Chondrocyte (in vitro differentiated cells): Measurements from ENCODE around the gene SEC14L1. TPM values are rescaled to one million over a fixed set of nuclear protein-coding genes. Genes with fewer than 3 reads are reported as not detected.
A peak's percentile ranks its signal among the peaks of the same experiment; 100 is the strongest.

Experiments
- DNase-seq: peaks from one replicate; pipeline ENCODE4 v3.0.0; 2021; ENCODE audit warnings: mixed read lengths, low spot score
- H3K27ac Mint-ChIP-seq: one replicate; pipeline ENCODE4 v1.8.0; 2021; ENCODE audit warnings: mild to moderate bottlenecking, moderate library complexity, mixed read lengths; ENCODE audit not compliant: unreplicated experiment
- H3K27me3 Mint-ChIP-seq: 2 replicates; pipeline ENCODE4 v1.8.0; 2021; ENCODE audit warnings: low read depth, mixed read lengths
- H3K36me3 Mint-ChIP-seq: 2 replicates; pipeline ENCODE4 v1.8.0; 2021; ENCODE audit warnings: low read depth, mixed read lengths
- H3K4me1 Mint-ChIP-seq: 2 replicates; pipeline ENCODE4 v1.8.0; 2021; ENCODE audit warnings: low read depth, mild to moderate bottlenecking, mixed read lengths
- H3K4me3 Mint-ChIP-seq: one replicate; pipeline ENCODE4 v1.8.0; 2021; ENCODE audit warnings: mild to moderate bottlenecking, moderate library complexity, mixed read lengths; ENCODE audit not compliant: unreplicated experiment
- H3K9me3 Mint-ChIP-seq: 2 replicates; pipeline ENCODE4 v1.8.0; 2021; ENCODE audit warnings: low read depth, mixed read lengths
- CTCF ChIP-seq: fragments of 200-600 bp; sonication (generic); IDR thresholded peaks from 2 replicates; pipeline ENCODE4 v1.5.0; 2021; ENCODE audit warnings: antibody characterized with exemption, mild to moderate bottlenecking, moderate library complexity
- total RNA-seq: library from RNA; stranded (reverse); gene quantifications from 3 replicates; pipeline ENCODE4 v1.2.1, GENCODE V29; 2021

SEC14L1 gene
- total RNA-seq, 1 donor from 2014 or later = 51.8 TPM

GRCh38 chr17:77208856-77209255 lies 68.1 kb downstream of the SEC14L1 start:
- no peak for DNase-seq
- H3K27ac Mint-ChIP-seq = peak overlapping the region; percentile 19
- H3K4me1 Mint-ChIP-seq = peaks cover 14% of the 10 kb centered on the region
- no peaks in the 10 kb centered on the region for H3K9me3 Mint-ChIP-seq
- H3K27me3 Mint-ChIP-seq = no peaks in the 10 kb centered on the region
- no peak overlapping the region for H3K4me3 Mint-ChIP-seq
- peaks cover 46% of the 10 kb centered on the region for H3K36me3 Mint-ChIP-seq
- no peak for TF ChIP-seq CTCF

GRCh38 chr17:77209330-77209748 lies 68.6 kb downstream of the SEC14L1 start:
- Mint-ChIP-seq H3K9me3 (no peaks in the 10 kb centered on the region), H3K27ac (no peak overlapping the region)

GRCh38 chr17:77210331-77210730 lies 69.6 kb downstream of the SEC14L1 start:
- Mint-ChIP-seq H3K27me3 (no peaks in the 10 kb centered on the region), H3K9me3 (no peaks in the 10 kb centered on the region), H3K27ac (no peak overlapping the region), H3K36me3 (peaks cover 49% of the 10 kb centered on the region), H3K4me3 (no peak overlapping the region), H3K4me1 (peaks cover 14% of the 10 kb centered on the region)
- DNase-seq = peak; percentile 57
- no peak for TF ChIP-seq CTCF

More at GRCh38 chr17:77209330-77209748, 68.6 kb downstream of the SEC14L1 start:
- H3K4me1 Mint-ChIP-seq = peaks cover 14% of the 10 kb centered on the region
- no peak for TF ChIP-seq CTCF
- no peaks in the 10 kb centered on the region for H3K27me3 Mint-ChIP-seq
- no peak overlapping the region for H3K4me3 Mint-ChIP-seq
- peaks cover 49% of the 10 kb centered on the region for H3K36me3 Mint-ChIP-seq
- DNase-seq = peak; percentile 19

GRCh38 chr17:77210946-77211541 lies 70.3 kb downstream of the SEC14L1 start:
- H3K27ac Mint-ChIP-seq = no peak overlapping the region
- H3K4me3 Mint-ChIP-seq = no peak overlapping the region
- H3K27me3 Mint-ChIP-seq = no peaks in the 10 kb centered on the region
- H3K36me3 Mint-ChIP-seq = peaks cover 49% of the 10 kb centered on the region
- TF ChIP-seq CTCF = no peak
- DNase-seq = peak; percentile 63
- peaks cover 14% of the 10 kb centered on the region for H3K4me1 Mint-ChIP-seq
- no peaks in the 10 kb centered on the region for H3K9me3 Mint-ChIP-seq

- no peak overlapping the region for H3K4me3 Mint-ChIP-seq
- no peaks in the 10 kb centered on the region for H3K27me3 Mint-ChIP-seq
- TF ChIP-seq CTCF = no peak
- H3K4me1 Mint-ChIP-seq = peaks cover 18% of the 10 kb centered on the region
- H3K9me3 Mint-ChIP-seq = no peaks in the 10 kb centered on the region
- no peak overlapping the region for H3K27ac Mint-ChIP-seq
- peaks cover 43% of the 10 kb centered on the region for H3K36me3 Mint-ChIP-seq
- peak; percentile 56 for DNase-seq
These were observed 70.9 kb downstream of the SEC14L1 start for GRCh38 chr17:77211681-77212080.
